ENCODE results near the gene ZNF821.
A peak's percentile ranks its signal among the peaks of the same experiment; 100 is the strongest.
"Not testable (repeated sequence)": the region's sequence is repeated elsewhere in the genome, so short reads cannot be mapped to it uniquely, and the experiment has no call there.

The ZNF821 gene

DNA sequence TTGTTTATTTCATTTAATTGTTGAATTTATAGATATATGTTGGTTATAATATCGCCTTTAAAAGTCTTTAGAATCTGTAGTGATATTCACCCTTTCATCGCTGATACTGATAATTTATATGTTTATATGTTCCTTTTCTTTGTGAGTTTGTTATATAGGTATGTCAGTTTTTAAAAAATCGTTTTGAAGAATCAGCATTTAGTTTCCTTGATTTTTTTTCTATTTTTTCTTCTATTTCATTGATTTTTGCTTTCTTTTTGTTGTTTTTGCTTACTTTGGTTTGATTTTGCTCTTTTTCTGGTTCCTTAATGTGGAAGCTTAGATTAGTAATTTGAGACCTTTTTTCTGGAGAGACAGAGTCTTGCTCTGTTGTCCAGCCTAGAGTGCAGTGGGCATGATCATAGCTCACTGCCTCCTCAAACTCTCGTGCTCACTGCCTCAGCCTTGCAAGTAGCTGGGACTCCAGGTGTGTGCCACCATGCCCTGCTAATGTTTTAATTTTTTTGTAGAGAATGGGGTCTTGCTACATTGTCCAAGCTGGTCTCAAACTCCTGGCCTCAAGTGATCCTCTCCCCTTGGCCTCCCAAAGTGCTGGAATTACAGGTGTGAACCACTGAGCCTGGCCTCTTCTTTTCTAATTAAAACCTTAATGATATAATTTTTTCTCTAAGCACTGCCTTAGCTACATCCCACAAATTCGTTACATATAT lies 18.8 kb upstream of the ZNF821 start:
- no peak for DNase-seq (ENCODE audit: low read depth)

DNA sequence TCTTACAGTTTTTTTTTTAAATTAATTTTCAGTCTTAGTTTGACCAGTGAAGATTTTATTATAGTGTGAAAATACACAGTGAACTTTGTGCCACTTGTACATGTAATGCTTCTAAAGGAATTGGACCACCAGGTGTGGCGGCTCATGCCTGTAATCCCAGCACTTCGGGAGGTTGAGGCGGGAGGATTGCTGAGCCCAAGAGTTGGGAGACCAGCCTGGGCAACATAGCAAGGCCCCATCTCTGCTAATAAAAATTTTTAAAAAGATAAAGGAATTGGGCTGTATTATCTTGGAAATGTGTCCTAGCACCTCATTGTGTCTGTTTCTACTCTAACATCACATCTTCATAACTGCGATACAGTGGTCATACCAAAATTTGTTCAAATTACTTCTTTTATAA lies 15.2 kb upstream of the ZNF821 start:
- DNase-seq (ENCODE audit: low read depth): no peak

DNA sequence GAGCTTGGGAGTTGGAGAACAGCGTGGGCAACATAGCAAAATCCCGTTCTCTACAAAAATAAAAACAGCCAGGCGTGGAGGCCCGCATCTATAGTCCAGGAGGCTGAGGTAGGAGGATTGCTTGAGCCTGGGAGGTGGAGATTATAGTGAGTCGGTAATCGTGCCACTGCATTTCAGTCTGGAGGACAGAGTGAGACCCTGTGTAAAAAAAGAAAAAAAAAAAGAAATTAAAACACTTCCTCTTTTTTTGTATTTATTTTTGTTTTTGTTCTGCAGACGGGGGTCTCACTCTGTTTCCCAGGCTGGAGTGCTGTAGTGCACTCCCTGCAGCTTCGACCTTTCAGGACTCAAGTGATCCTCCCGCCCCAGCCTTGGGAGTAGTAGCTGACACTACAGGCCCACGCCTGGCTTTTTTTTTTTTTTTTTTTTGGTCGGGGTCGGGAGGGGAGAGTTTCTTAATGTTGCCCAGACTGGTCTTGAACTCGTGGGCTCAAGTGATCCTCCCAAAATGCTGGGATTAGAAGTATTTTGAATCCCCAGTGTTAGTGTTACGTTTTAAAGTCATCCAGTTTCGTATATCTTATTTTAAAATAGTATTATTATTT lies 12.9 kb upstream of the ZNF821 start:
- no peak for DNase-seq (ENCODE audit: low read depth)

DNA sequence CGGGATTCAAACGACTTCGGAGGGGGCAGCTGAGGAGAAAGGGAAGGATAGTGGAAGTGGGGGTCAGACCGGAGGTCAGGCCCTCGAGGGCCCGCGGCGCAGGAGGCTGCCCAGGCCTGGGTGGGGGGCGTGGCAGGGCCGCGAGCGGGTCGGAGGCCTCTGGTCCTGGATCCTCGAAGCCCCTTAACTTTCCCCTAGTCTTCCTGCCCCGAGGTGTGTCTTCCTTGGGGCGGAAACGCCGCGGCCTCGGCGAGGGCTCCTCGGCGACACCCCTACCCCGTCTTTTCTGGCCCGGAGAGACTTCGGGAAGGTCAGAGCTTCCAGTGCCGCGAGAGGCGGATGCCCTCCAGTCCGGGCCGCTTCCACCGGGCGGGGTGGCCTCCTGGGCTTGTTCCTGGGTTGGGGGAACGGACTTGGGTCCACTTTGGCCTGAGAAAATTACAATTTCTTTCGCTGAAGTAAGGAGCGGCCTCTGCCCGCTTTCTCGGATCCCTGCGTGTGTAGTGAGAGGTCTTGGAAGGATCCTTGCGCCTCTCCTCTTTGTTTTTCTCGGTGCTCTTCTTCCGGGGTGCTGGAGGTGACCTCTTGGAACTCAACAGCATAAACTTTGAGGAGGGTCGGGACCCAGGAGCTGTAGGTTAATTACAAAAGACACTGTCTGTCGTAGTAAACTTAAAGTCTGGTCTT lies 11.8 kb upstream of the ZNF821 start:
- no peak for DNase-seq (ENCODE audit: low read depth)

DNA sequence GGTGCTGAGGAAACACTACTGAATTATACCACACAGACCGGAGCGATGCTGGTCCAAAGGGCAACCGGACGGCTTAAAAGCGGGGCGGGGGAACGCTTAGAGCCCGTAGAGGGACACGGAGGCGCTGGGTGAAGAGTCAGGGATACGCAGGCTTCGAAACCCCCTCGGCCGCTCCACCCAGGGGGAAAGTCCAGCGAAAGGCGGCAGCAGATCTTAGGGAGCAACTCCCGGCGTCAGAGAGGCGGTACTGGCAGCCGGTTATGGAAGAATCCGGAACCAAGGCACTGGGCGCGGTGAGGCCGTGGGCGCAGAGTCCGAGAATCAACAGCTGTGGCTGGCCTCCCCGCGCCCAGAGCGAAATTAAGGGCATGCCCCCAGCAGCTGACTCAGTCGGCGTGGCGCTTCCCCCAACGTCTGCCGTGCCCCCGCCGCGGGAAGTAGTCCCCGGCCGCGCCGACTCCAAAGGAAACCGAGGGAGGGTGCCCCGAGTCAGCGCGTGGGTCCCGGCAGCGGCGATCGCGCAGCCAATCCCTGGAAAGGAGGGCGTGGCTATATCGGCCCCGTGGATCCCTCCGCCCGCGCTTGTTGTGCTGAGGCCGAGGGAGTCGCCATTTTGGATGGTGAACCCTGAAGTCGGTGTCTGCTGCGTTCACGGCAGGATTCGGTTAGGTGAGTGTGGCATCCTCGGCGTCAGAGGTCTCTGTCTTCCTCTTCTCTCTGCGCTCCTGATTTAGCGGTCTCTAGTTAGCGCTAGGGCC lies 11.1 kb upstream of the ZNF821 start, which contains the start of gene IST1:
Gene IST1, plus strand, starts transcription at position 611 of the 758 bp plus-strand sequence. CDS start 20,110 bp downstream, outside the sequence.
- peak; percentile 96 for DNase-seq (ENCODE audit: low read depth)

DNA sequence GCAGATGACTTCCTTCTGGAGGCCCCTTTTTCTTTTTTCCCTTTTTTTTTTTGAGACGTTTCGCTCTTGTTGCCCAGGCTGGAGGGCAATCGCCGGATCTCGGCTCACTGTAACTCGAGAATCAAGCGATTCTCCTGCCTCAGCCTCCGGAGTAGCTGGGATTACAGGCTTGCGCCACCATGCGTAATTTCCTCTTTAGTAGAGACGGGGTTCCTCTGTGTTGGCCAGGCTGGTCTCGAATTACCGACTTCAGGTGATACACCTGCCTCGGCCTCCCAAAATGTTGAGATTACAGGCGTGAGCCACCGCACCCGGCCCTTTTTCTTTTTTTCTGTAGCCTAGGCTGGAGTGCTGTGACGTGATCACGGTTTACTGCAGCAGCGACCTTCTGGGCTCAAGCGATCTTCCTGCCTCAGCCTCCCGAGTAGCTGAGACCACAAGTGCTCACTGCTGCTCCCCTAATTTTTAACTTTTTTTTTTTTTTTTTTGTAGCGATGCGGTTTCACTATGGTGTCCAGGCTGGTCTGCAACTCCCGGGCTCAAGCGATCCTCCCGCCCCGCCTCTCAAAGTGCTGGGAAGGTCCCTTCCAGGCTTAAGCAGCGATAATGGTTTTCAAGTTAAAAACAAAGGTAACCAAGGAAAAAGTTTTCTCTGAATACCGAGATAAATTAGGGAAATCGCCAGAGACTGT lies 10.4 kb upstream of the ZNF821 start:
- no peak for DNase-seq (ENCODE audit: low read depth)

DNA sequence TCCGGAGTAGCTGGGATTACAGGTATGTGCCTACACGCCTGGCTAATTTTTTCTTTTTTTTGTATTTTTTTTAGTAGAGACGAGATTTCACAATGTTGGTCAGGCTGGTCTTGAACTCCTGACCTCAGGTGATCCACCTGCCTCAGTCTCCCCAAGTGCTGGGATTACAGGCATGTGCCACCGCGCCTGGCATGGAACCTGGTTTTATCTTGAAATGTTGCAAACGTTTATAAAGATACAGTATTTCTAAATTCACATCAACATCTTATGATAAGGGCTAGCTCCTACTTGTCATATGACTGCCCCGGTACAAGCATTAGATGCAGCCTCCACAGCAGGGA lies 9.9 kb upstream of the ZNF821 start:
- no peak for DNase-seq (ENCODE audit: low read depth)

DNA sequence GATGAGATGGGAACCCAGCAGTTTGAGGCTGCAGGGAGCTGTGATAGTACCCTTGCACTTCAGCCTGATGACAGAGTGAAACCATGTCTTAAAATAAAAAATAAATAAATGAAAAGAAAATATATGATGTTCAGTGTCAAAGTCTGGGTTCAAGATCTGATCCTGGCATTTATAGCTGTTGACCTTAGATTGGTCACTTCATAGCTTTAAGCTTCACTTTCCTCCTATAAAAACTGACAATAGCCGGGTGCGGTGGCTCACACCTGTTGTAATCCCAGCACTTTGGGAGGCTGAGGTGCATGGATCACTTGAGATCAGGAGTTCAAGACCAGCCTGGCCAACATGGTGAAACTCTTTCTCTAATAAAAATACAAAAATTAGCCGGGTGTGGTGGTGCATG lies 5.2 kb upstream of the ZNF821 start:
- no peak for DNase-seq (ENCODE audit: low read depth)

DNA sequence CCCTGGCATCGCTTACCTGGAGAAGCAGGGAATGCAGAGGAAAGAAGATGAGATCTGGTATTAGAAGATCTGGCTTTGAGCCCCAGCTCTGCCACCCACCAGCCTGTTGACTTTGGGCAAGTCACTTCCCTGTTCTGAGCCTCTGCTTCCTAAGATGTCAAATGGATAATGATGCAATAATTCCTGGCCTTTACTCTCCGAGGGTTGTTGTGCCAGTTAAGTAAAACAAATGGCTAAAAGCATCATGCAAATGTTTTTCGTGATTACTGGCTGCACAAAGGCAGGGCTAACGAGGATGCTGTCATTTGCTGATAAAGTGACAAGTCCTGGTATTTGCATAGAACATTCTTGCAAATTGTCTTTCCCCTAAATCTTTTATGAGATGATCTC lies 1.3 kb upstream of the ZNF821 start:
- no peak for DNase-seq (ENCODE audit: low read depth)

DNA sequence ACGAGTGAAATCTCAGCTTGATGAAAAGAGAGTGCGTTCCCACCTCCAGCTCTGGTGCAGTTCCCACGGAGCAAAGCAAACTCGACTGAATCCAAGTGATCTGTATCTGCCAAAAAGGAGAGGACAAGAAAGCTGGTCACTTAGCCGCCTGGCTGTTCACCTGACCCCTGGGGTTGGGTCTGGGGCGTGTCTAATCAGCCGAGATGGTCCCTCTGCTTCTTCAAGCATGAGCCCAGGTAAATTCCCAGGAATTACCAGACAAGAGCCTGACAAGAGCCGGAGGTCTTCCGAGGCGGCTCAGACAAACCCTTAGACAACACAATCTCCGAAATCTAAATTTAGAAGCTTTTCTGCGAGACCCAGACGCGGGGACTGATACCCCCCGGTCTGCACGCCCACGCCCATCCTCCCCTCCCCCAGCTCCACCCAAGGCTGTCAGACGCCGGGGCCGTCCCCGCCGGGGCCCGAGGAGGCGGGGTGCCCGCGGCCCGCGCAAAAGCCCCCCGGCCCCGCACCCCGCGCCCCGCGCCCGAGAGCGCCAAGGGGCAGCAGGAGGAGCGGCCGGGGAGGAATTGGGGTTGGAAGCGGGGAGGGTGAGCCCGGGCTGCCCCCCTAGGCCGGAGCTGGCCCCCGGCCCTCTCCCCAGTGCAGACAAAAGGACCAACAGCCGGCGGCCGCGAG lies 674 bp downstream of the ZNF821 start:
- no peak for DNase-seq (ENCODE audit: low read depth)

DNA sequence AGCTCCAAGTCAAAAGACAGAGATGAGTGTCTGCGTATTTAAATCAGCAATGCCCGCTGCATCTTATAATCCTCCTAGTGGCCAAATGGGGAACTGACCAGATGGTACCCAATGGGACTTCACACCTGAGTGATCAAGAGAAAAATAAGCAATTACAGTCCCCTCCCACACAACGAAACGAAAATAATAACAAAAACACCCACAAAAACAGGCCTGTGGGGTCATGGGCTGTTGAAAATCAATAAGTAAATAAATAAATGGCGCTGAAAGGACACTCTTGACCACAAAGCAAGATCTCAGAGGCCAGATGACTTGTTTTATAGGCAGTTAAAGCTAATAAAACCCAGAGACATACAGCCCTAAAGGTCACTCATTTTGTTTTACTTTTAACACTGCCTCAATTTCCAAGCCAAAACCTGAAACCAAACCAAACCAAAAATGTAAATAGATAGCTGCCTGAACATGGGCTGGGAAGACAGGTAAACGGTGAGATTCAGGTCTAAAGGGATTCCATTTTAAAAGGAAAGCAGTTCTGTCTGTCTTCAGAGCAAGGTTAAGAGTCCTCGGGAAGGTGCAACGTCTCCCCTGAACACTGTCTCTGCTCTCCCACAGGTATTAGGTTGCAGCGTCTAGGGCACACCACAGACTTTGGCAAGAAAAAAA lies 1.3 kb downstream of the ZNF821 start:
- DNase-seq (ENCODE audit: low read depth): peak; percentile 76

DNA sequence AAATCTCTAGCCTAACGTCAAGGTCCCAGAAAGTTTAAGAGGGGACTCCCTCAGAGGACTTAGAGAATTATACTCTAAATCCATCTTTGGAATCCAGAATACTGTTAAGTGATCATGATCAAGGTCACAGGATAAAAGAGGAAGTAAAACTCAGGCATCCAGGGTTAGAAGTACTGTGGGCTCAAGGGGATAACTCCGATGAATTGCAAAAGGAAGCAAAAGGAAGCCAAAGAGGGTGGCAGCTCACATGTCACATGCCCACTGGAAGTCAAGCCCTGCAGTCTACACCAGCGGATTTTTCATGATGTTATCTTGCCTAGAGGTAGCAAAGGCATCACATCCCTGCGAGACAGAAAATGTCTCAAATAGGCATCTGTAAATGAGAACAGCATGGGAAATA lies 3.8 kb downstream of the ZNF821 start:
- no peak for DNase-seq (ENCODE audit: low read depth)

DNA sequence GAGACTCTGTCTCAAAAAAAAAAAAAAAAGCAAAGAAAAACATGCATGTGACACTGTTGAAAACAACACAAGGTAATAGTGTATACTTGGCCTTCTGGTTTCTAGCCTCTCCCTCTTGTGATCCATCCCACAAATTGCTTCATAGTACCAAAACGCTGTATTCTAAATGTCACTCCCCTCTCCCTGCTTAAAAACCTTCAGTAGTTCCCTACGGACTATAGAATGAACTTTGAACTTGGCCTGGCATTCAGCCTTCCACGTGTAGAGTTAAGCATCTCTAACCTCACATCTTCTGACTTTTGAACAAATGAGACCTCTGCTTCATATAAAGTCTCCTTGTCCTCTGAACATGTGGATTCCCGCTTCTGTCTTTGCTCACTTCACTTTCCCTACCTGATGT lies 5.1 kb downstream of the ZNF821 start:
- DNase-seq (ENCODE audit: low read depth): no peak

DNA sequence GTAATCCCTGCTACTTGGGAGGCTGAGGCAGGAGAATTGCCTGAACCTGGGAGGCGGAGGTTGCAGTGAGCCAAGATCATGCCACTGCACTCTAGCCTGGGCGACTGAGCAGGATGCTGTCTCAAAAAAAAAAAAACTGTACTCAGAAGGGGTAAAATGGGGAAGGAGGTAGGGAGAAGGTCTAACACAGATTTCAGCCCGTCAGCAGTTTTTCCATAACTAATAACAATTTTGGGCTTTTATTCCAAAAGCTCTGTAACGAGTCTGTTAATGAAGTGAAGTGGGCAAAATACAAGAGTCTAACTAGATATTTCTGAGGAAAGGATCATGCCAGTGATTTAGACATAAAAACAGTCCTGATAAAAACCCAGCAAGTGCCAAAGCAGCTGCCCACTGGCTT lies 10.8 kb downstream of the ZNF821 start:
- DNase-seq (ENCODE audit: low read depth): no peak

DNA sequence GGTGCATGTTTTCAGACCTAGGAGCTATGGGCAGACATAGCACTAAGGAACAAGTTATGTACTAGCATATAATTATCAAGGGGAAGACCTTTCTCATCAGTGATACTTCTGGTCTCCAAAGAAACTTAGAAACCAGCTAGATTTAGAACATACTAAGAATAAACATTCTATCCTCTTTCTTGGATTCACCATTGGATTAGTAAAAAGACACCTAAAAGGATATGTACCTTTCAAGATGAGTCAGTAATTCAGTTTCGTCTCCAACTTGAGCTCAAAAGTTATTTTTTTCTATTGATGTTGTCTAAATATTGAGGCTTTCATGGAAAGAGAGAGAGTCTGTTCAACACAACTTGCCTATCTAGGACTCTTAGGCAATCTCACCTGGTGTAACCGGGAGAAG lies 13.2 kb downstream of the ZNF821 start:
- DNase-seq (ENCODE audit: low read depth): no peak

DNA sequence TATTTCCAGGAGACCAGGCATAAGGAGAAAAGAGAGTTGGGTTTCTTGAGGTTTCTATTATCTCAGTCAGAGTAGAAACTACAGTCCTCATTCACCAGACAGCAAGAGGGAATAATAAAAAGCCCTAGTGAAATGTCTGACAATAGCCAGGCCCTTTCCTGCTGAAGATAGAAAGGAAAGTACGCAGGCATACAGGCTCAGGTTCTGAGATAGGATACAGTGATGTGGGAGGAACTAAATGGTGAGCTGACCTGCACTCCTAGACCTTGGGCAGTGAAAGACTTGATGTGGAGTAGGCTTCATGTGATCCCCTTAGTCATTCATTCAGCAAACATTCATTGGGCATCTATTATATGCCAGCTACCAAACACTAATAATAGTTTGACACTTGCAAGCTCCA lies 14.9 kb downstream of the ZNF821 start:
- DNase-seq (ENCODE audit: low read depth): no peak

DNA sequence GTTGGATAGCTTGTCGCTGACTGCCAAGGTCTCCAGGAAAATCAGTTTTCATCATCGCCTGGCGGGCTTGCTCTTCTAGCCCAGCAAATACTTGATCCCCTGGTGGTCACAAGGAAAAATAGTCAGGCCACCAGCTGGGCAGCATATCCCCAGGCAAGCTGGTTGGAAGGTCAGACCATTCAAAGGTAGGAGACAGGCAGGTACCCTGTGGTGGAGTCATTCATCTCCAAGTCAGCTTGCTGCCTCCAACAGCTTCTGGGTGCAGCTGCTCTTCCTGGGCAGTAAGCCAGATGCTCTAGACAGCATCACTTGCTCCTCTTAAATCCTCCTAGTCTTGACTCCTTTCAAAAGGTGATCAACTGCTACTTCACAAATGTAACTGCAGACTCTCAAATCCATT lies 16.0 kb downstream of the ZNF821 start:
- no peak for DNase-seq (ENCODE audit: low read depth)

DNA sequence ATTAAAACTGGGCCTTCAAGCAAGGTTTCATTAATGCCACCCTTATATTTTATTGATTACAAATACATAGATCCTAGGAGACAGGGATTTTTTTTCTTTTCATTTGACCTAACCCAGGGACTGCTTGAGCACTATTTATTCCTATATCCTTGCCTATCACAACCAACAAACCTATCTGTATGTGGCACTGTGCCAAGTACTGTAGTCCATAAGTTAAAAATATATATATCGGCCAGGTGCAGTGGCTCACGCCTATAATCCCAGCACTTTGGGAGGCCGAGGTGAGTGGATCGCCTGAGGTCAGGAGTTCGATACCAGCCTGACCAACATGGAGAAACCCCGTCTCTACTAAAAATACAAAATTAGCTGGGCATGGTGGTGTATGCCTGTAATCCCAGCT lies 16.8 kb downstream of the ZNF821 start:
- DNase-seq (ENCODE audit: low read depth): not testable (repeated sequence)

DNA sequence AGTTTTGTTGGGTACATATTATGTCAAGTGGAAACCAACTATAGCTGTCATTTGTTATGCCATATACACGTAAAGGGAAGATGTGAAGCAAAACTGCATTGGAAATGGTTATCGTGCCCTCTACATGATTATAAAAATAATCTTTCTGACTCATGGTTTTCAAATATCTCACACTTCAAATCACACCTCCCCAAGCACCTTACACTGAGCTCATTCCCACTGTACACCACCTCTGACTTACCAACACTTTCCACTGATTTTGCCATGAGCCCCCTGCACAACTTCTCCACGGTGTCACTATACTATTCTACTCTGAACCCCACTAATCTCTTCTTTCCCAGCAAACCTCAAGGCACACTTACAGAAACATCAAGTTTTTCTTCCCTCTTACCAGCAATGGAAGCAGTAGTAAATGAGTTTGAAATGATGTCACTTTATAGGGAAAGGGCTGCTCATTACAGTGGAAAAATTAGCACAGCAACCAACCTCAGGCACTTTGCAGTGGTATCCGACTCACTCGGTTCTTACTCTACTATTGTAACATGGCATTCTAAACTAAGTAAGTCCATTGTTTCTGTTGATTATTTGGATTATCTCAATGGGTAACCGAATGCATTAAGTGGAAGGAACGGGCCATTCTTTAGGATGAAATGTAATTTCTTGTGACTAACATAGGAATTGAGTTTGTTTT lies 18.7 kb downstream of the ZNF821 start:
- DNase-seq (ENCODE audit: low read depth): no peak

DNA sequence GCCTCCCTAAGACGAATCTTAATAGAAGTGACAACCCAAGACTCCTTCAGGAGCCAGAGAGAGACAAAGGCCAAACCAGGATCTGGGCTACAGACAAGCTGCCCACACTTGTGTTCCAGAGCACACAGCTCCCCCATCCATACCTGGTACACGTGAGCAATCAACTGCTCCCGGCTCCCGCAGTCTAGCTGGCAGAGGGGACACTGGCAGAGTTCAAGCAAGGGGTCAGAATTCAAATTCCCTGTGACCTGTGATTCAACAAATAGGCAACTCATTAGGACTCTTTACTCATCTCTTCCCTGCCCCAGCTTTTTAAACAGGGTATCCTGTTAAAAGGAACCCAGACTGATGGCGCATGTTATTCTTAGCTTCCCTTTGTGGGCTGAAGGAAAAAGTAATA lies 20.0 kb downstream of the ZNF821 start:
- DNase-seq (ENCODE audit: low read depth): no peak

All from CMK (cell line).